ENCODE results near the gene CR1.

DNA sequence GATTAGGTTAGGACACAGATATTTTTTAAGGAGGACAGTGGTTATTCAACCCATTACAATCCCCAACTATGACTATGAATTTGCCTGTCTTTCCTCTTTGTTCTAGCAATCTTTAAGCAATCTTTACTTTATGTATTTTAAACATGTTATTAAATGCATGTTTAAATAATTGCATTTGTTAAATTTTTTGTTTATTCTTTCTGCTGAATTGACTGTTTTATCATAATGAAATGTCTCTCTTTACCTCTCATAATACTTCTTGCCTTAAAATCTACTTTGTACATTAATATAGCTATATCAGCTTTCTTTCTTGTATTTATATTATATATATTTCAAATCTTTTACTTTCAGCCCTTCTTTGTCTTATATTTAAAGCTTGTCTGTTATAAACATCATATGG is 195.1 kb downstream of the CR1 start:
- TF ChIP-seq, protein P1, sequence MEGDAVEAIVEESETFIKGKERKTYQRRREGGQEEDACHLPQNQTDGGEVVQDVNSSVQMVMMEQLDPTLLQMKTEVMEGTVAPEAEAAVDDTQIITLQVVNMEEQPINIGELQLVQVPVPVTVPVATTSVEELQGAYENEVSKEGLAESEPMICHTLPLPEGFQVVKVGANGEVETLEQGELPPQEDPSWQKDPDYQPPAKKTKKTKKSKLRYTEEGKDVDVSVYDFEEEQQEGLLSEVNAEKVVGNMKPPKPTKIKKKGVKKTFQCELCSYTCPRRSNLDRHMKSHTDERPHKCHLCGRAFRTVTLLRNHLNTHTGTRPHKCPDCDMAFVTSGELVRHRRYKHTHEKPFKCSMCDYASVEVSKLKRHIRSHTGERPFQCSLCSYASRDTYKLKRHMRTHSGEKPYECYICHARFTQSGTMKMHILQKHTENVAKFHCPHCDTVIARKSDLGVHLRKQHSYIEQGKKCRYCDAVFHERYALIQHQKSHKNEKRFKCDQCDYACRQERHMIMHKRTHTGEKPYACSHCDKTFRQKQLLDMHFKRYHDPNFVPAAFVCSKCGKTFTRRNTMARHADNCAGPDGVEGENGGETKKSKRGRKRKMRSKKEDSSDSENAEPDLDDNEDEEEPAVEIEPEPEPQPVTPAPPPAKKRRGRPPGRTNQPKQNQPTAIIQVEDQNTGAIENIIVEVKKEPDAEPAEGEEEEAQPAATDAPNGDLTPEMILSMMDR (conservative IDR thresholded peaks at IDR 0.05; ENCODE audit: low read depth in 2 of 2) = no peak
- TF ChIP-seq EZH2phosphoT487 (IDR thresholded peaks at IDR 0.05; ENCODE audit: unreplicated experiment) (no peak), EZH2 (IDR thresholded peaks at IDR 0.05; ENCODE audit: low read depth, unreplicated experiment) (no peak), POLR2AphosphoS5 (IDR thresholded peaks at IDR 0.05; ENCODE audit: low read depth) (no peak), JUNB (IDR thresholded peaks at IDR 0.05; ENCODE audit: unreplicated experiment) (no peak), ZNF331 (CRISPR knock-in tag; IDR thresholded peaks at IDR 0.05; ENCODE audit: low read depth) (no peak), CREB1 (CRISPR knock-in tag; IDR thresholded peaks at IDR 0.05; ENCODE audit: low read depth) (no peak), NANOG (IDR thresholded peaks at IDR 0.05; ENCODE audit: borderline replicate concordance) (no peak)
- TF ChIP-seq, protein P2, sequence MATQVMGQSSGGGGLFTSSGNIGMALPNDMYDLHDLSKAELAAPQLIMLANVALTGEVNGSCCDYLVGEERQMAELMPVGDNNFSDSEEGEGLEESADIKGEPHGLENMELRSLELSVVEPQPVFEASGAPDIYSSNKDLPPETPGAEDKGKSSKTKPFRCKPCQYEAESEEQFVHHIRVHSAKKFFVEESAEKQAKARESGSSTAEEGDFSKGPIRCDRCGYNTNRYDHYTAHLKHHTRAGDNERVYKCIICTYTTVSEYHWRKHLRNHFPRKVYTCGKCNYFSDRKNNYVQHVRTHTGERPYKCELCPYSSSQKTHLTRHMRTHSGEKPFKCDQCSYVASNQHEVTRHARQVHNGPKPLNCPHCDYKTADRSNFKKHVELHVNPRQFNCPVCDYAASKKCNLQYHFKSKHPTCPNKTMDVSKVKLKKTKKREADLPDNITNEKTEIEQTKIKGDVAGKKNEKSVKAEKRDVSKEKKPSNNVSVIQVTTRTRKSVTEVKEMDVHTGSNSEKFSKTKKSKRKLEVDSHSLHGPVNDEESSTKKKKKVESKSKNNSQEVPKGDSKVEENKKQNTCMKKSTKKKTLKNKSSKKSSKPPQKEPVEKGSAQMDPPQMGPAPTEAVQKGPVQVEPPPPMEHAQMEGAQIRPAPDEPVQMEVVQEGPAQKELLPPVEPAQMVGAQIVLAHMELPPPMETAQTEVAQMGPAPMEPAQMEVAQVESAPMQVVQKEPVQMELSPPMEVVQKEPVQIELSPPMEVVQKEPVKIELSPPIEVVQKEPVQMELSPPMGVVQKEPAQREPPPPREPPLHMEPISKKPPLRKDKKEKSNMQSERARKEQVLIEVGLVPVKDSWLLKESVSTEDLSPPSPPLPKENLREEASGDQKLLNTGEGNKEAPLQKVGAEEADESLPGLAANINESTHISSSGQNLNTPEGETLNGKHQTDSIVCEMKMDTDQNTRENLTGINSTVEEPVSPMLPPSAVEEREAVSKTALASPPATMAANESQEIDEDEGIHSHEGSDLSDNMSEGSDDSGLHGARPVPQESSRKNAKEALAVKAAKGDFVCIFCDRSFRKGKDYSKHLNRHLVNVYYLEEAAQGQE (IDR thresholded peaks at IDR 0.05; ENCODE audit: unreplicated experiment) = no peak
- TF ChIP-seq, protein P3, sequence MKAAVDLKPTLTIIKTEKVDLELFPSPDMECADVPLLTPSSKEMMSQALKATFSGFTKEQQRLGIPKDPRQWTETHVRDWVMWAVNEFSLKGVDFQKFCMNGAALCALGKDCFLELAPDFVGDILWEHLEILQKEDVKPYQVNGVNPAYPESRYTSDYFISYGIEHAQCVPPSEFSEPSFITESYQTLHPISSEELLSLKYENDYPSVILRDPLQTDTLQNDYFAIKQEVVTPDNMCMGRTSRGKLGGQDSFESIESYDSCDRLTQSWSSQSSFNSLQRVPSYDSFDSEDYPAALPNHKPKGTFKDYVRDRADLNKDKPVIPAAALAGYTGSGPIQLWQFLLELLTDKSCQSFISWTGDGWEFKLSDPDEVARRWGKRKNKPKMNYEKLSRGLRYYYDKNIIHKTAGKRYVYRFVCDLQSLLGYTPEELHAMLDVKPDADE (IDR thresholded peaks at IDR 0.05) = no peak
- TF ChIP-seq, protein P4, sequence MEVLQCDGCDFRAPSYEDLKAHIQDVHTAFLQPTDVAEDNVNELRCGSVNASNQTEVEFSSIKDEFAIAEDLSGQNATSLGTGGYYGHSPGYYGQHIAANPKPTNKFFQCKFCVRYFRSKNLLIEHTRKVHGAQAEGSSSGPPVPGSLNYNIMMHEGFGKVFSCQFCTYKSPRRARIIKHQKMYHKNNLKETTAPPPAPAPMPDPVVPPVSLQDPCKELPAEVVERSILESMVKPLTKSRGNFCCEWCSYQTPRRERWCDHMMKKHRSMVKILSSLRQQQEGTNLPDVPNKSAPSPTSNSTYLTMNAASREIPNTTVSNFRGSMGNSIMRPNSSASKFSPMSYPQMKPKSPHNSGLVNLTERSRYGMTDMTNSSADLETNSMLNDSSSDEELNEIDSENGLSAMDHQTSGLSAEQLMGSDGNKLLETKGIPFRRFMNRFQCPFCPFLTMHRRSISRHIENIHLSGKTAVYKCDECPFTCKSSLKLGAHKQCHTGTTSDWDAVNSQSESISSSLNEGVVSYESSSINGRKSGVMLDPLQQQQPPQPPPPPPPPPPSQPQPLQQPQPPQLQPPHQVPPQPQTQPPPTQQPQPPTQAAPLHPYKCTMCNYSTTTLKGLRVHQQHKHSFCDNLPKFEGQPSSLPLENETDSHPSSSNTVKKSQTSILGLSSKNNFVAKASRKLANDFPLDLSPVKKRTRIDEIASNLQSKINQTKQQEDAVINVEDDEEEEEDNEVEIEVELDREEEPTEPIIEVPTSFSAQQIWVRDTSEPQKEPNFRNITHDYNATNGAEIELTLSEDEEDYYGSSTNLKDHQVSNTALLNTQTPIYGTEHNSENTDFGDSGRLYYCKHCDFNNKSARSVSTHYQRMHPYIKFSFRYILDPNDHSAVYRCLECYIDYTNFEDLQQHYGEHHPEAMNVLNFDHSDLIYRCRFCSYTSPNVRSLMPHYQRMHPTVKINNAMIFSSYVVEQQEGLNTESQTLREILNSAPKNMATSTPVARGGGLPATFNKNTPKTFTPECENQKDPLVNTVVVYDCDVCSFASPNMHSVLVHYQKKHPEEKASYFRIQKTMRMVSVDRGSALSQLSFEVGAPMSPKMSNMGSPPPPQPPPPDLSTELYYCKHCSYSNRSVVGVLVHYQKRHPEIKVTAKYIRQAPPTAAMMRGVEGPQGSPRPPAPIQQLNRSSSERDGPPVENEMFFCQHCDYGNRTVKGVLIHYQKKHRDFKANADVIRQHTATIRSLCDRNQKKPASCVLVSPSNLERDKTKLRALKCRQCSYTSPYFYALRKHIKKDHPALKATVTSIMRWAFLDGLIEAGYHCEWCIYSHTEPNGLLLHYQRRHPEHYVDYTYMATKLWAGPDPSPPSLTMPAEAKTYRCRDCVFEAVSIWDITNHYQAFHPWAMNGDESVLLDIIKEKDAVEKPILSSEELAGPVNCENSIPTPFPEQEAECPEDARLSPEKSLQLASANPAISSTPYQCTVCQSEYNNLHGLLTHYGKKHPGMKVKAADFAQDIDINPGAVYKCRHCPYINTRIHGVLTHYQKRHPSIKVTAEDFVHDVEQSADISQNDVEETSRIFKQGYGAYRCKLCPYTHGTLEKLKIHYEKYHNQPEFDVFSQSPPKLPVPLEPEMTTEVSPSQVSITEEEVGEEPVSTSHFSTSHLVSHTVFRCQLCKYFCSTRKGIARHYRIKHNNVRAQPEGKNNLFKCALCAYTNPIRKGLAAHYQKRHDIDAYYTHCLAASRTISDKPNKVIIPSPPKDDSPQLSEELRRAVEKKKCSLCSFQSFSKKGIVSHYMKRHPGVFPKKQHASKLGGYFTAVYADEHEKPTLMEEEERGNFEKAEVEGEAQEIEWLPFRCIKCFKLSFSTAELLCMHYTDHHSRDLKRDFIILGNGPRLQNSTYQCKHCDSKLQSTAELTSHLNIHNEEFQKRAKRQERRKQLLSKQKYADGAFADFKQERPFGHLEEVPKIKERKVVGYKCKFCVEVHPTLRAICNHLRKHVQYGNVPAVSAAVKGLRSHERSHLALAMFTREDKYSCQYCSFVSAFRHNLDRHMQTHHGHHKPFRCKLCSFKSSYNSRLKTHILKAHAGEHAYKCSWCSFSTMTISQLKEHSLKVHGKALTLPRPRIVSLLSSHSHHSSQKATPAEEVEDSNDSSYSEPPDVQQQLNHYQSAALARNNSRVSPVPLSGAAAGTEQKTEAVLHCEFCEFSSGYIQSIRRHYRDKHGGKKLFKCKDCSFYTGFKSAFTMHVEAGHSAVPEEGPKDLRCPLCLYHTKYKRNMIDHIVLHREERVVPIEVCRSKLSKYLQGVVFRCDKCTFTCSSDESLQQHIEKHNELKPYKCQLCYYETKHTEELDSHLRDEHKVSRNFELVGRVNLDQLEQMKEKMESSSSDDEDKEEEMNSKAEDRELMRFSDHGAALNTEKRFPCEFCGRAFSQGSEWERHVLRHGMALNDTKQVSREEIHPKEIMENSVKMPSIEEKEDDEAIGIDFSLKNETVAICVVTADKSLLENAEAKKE (CRISPR knock-in tag; IDR thresholded peaks at IDR 0.05) = no peak

All from GM23338 (cell line).